Colon (tissue), 2 donors: ENCODE data around the gene BCL2L1.

ENCODE experiments used
- FAIRE-seq: peaks from 2 replicates; lab custom pipeline; 2012; peaks lifted over from hg19 to GRCh38; lab: Jason Lieb, UNC
- donor health status: control.
- donor health status: control.

Gene BCL2L1

GRCh38 chr20:31691646-31692275 lies 30.9 kb downstream of the BCL2L1 start:
- FAIRE-seq, result no peak

DNA sequence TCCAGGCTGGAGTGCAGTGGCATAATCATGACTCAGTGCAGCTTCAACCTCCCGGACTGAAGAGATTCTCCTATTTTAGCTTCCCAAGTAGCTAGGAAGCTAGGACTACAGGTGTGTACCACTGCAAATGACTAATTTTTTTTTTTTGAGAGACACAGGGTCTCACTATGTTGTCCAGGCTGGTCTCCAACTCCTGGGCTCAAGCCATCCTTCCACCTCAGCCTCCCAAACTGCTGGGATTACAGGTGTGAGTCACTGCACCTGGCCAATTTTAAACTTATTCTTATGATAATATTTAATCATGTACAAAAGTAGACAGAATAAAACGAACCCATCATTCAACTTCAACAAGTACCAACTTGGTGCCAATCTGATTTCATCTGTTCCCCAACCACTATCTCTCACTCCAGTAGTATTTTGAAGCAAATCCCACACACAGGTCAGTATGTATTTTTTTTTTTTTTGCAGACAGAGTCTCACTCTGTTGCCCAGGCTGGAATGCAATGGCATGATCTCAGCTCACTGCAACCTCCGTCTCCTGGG lies 32.5 kb downstream of the BCL2L1 start:
- no peak for FAIRE-seq

DNA sequence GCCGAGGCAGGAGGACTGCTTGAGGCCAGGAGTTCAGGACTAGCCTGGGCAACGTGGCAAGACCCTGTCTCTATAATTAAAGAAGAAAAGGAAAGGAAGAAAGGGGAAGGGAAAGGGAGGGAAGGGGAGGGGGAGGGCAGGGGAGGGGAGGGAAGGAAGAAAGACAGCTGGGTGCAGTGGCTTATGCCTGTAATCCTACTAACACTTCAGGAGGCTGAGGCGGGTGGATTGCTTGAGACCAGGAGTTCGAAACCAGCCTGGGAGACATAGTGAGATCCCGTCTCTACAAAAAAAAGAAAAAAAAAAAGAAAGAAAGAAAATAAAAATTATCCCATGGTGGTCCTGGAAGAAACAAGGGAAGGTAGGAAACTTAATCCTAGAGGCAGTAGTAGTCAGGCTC lies 33.5 kb downstream of the BCL2L1 start:
- FAIRE-seq, result no peak

- FAIRE-seq, result no peak
Measured at GRCh38 chr20:31687777-31688176, 34.9 kb downstream of the BCL2L1 start.

- no peak for FAIRE-seq
Measured at GRCh38 chr20:31685853-31686643, 36.6 kb downstream of the BCL2L1 start.

DNA sequence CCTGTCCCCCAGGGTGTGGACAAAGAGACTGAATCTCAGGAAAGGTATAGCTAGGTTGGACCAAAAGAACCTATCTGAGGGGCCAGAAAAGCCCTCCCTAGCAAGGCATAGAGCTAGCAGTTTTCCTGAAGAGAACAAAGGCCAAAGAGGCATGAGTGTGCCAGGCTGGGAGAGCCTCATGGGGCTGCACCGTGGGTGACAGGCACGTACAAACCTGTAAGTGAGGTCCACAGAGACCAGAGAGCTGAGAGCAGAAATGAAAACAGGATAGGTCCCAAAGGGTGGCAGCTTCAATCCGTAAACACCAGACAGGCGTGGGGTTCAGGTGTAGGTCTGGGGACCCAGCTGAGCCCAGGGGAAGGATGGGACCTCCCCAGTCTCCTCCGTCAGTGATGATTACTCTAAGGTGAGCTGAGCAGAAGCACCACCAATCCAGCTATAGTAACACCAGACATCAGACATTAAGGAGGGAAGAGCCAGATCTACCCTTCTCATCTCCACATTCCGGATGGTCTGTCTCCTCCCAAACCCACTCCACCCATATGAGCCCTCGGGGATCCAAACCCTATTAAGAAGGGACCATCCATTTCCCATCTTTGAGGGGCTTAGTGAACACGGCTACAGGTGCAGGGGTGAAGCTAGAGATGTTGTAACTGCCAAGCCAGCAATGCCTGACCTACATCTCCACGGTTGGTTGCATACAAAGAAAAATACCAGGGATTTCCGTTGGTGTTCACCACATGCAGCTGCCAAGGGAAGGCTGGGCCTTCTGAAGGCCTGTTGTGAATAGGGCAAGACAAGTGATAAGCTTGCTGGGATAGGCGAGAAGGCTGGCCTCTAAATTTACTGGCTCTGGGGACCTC lies 38.3 kb downstream of the BCL2L1 start:
- FAIRE-seq, result no peak

- no peak for FAIRE-seq
Measured at GRCh38 chr20:31682927-31683326, 39.7 kb downstream of the BCL2L1 start.

DNA sequence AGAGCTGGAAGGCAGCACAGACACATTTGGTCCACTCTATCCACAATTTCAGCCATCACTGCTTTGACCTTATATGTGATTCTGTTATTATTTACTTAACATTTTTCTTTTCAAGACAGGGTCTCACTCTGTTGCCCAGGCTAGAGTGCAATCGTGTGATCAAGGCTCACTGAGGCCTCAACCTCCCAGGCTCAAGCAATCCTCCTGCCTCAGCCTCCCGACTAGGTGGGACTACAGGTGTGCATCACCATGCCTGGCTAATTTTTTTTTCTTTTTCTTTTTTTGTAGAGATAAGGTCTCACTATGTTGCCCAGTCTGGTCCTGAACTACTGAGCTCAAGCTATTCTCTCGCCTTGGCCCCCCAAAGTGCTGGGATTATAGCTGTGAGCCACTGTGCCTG lies 40.3 kb downstream of the BCL2L1 start:
- no peak for FAIRE-seq

DNA sequence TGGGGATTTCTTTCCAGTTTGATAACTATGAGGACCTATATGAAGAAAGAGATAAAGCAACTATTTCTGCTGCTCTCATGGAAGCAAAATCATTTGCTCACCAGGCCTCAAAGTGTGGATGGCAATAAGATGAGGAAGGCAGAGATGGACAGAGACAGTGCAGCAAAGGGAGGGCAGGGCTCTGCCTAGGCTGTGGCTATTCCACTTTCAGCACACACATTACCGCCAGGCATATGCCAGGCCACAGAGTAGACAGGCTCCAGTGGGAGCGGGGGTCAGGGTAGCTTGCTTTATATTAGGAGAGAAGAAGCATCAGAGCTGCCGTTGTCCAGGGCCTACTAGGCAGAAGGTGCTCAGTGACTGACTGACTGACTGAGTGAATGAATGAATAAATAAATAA lies 40.9 kb downstream of the BCL2L1 start:
- no peak for FAIRE-seq

- FAIRE-seq, result no peak
Measured at GRCh38 chr20:31681128-31681727, 41.4 kb downstream of the BCL2L1 start.

- FAIRE-seq, result no peak
Measured at GRCh38 chr20:31680286-31681127, 42.2 kb downstream of the BCL2L1 start.

GRCh38 chr20:31679357-31680285 lies 43.0 kb downstream of the BCL2L1 start:
- FAIRE-seq, result no peak

GRCh38 chr20:31678389-31679356 lies 44.0 kb downstream of the BCL2L1 start:
- no peak for FAIRE-seq

DNA sequence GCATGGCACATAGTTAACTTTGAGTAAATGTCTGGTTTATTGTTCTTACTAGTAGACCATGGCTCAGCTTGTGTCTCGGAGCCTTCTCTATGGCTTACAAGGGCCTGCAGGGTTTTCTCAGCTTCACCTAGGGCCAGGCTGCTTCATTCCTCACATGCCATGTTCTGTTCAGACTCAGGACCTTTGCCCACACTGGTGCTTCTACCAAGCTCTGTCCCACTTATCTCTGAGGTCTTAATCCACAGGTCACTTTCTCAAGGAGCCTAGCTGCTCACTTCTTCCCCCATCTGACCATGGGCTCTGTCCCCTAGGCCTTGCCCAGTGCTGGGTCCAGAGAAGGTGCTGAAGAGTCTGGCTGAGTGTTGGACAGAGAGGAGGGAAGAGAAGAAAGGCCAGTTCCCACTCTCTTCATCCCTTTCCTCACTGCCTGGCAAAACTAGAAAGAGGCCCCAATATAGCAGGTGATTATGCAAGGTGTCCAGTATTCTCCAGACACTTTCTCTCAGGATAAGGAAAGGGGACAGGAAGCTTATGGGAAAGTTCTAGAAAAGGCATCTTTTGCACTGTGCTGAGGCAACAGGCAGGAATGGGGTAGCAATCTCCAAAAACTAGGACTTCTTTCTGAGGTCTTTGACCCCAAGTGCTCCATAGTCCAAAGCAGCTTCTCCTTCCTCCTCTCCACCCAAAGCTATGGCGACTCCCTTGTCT lies 45.0 kb downstream of the BCL2L1 start:
- FAIRE-seq, result no peak

DNA sequence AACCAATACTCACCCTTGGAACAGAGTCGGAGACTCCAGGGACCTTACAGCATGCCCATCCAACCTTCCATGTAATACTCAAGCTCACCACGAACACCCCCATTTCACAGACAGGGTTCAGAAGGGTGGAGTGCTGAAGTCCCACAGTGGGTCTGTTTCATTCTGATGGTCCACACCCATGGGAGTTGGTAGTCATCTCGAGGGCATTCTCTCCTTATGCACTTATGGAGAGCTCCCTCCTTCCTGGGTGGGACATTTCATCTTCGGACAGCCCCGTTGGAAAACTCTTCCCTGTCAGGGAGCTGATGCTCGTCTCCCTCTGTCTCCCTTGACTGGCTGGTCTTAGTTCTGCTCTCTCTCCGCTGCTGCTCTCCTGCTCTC lies 46.1 kb downstream of the BCL2L1 start:
- no peak for FAIRE-seq

DNA sequence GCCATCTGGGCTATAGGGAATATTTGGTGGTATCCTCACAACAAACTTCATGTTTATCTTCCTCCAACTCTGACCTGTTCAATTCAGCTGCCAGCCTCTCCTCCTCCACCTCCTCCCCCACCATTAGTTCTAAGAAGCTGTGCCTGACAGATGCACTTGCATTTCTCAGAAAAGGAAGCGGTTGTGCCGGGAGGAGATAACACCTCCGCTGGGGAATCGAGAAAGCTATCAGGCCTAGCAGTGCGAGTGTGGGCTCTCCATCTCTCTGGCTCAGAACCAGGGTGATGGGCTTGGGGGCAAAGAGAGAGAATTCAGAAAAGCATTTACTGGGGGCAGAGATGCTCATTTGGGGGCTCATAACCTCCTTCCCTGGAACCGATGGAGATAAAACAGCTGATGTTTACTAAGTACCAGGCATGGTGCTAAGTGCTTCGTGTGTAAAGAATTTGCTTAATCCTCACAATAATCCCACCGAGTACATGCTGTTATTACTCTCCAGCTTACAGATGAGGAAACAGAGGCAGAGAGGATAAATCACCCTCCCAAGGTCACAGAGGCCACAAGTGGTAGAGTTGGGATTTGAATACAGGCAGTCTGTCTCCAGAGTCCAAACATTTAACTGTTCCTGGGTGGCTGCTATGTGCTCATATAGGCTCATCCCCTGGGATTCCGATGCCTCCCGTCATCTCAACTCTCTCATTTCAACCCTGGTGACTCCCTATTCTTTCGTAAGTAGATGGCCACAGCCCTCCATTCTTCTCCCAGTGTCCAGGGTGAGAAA lies 46.6 kb downstream of the BCL2L1 start:
- FAIRE-seq, result no peak
